Measurements from ENCODE around the gene GMPPB.
"Not testable (repeated sequence)": the region's sequence is repeated elsewhere in the genome, so short reads cannot be mapped to it uniquely, and the experiment has no call there.

GMPPB gene

DNA sequence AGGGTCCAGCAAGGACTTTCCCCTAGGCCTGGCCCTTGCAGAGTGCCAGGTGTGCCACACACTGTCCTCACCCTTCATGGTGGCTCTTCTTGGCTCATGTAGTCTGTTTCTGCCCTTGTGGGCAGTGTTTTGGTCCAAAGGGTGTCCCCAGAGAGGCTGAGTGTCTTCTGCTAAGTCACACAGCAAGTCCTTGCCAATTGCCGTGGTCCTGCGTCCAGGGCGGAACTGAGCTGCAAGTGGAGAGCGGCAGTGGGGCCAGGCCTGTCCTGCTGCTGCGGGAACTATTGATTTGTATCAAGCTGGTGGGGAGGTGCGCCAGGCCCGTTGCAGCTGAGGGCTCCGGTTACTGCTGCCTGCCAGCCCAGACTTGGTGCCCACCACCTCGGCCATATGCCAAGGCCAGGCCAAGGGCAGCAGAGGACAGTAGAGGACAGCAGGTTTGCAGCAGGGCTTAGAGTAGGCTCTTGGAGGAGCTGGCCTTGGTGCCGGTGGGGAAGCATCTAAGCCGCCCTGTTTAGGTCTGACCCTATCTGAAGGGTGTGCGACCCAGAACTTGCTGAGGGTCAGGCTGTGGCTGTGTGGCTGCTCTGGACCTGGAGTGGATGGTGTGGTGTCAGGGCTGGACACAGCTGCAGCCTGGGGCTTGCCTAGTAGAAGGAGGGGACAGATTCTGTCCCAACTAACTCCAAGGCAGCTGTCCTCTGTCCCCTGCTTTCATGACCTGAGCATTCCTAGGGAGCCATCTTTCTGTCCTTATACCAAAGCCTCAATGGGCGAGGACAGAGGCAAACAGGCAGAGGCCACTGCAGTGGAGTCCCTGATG, 8.8 kb downstream of the GMPPB start:
- DNase-seq (ENCODE audit: low read depth in 3 of 3) = no peak

DNA sequence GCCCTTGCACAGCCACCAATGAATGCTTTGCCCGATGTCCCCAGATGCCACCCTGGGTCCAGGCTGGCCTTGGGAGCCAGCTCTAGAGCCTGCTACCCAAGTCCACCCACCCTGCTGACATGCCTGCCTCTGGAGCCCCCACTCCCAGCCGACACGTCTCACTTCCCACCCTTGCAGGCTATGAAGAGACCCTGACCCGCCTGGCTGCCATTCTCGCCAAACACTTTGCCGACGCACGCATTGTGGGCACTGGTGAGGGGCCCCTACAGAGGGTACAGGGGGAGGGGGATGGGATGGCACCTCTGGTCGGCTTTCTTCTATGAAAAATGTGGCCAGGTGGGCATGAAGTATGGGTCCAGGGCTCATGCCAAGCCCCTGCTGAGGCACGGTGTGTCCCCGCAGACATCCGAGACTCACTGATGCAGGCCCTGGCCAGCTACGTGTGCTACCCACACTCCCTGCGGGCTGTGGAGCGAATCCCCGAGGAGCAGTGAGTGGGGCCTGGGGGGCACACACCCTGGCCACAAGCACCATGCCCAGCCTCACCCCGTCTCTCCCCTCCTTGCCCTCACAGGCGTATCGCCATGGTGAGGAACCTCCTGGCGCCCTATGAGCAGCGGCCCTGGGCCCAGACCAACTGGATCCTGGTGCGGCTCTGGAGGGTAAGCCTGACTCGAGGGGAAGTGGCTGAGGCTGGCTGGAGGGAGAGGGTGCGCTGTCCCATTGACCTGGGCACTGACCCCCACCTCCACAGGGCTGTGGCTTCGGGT, 10.2 kb downstream of the GMPPB start:
- DNase-seq (ENCODE audit: low read depth in 3 of 3) = no peak

DNA sequence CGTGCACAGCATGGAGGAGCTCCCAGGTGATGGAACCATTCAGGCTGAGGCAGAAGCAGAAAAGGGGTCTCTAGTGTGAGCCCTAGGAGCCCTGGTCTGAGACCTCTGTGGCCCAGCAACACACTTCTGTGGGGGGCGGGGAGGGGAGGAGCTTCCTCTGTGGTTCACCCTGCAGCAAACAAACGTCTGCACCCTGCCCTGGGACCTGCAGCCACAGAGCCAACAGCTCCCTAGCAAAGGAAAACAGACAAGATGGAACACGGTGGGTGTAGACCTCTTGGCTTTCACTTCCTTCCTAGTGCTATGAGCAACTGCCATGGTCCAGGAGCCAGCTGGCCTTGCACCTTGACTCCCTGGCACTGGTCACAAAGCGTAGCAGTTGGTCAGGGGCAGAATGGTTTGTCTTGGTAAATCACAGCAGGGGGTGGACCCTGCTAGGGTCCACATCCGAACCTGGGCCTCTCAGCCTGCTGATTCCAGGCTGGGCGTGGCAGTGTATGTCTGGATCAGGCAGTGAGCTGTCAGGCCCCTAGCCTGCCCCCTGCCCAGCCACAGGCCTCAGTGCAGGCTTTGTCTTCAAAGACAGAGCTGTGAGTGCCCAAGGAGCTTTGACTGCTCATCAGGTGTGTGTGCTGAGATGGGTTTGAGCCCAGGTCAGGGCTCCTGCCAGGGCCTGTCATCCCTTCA, 11.0 kb downstream of the GMPPB start:
- DNase-seq (ENCODE audit: low read depth in 3 of 3) = no peak

DNA sequence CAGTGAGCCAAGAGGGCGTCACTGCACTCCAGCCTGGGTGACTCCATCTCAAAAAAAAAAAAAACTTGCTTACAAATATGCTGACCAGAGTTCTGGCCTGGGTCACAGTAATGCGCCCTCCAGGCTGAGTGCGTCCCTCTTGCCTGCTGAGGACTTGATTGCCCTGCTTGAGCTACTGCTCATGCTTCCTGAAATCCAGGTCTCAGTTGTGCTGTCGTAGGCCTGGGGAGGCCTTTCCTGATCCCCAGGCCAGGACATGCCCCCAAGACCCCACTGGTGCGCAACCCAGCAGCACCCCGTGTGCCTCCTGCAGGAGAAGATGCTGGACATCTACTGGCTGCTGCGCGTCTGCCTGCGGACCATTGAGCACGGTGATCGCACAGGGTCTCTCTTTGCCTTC, 11.6 kb downstream of the GMPPB start:
- DNase-seq (ENCODE audit: low read depth in 3 of 3) = no peak

DNA sequence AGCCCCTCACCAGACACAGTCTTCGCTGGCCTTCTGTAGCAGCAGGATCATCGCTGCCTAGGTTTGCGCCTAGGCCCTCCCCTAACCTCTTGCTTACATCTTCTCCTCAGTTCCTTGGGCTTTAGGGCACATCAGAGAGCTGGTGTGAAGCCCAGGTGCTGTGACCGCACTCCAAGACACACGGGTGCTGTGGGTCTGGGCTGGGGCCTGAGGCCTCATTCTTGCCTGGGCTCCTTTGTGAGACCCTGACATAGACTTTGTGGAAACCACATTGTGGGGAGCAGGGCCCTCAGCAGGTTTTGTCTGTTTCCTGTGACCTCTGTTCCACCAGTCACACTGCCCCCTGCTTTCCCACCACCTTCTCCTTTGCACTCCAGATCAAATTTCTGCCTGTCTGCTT, 12.3 kb downstream of the GMPPB start:
- DNase-seq (ENCODE audit: low read depth in 3 of 3) = no peak

DNA sequence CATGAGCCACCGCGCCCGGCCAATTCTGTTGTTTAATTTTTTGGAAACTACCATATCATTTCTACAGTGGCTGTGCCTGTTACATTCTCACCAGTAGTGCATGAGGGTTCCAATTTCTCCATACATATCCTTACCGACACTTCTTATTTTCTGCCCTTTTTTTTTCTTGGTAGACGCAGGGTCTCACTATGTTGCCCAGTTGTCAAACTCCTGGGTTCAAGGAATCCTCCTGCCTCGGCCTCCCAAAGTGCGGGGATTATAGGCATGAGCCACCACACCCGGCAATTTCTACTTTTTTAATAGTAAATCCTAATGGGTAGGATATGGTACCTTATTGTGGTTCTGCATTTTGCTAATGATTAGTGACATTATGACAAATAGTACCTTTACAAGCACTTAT, 13.9 kb downstream of the GMPPB start:
- no peak for DNase-seq (ENCODE audit: low read depth in 3 of 3)

DNA sequence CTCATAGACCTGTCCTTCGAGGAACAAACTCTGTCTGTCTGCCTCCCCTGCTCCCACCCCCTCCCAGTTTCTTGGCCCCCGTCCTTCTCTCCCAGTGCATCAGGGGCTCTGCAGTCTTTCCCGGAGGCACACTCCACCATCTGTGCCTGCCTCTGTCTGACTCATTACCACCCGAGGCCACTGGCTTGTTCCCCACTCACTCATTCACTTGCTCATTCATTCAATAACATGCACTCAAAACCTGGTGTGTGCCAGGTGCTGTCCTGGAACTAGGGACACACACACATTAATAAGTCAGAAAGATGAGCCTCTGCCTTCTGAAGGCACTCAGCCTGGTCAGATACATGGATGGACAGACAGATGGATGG, 16.7 kb downstream of the GMPPB start:
- DNase-seq (ENCODE audit: low read depth in 3 of 3) = no peak

DNA sequence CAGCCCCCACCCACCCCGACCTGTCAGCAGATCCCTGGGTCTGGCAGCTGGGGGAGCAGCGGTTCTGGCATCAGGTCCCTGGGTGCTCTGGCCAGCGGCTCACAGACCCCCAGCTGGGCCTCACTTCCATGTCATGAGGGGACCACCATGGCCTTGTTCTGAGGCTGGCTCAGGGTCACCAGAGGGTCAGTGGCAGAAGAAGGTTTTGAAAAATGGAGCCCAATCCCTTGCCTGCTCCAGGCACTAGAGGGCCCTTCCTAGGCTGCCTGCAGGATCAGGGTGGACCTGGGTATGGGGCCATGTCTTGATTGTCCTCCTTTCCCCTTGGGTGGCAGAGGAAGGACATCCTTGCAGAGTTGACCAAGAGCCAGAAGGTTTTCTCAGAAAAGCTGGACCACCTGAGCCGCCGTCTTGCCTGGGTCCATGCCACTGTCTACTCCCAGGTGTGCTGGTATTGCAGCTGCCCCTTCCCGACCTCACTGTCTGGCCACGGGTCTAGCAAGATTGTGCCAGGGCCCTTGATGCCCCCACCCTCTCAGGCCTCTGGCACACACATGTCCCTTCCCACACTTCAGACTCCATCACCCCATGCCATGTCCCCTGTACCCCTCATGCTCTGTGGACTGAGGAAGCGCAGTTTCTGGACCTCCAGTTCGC, 17.2 kb downstream of the GMPPB start:
- DNase-seq (ENCODE audit: low read depth in 3 of 3) = no peak

DNA sequence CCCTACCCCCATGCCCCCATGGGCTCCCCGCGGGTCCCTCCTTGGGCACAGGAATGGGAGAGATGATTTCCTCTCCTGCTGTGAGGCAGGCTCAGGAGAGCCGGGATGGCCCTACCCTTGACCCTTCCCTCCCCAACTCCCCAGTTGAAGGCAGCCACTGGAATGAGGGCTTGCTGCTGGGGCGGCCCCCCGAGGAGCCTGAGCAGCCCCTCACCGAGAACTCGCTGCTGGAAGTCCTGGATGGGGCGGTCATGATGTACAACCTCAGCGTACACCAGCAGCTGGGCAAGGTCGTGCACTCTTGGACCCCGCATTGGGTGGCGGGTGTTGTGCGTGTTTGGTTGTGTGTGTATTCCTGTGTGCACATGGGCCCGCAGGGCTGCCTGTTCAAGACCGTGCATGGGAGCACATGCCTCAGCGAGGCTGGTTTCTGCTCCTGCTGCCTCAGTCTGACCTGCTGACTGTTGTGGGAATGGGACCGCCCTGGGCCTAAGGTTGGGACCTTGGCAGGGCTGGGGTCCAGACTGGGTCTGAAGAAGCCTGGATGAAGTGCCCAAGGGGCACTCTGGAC, 18.3 kb downstream of the GMPPB start:
- DNase-seq (ENCODE audit: low read depth in 3 of 3) = no peak

DNA sequence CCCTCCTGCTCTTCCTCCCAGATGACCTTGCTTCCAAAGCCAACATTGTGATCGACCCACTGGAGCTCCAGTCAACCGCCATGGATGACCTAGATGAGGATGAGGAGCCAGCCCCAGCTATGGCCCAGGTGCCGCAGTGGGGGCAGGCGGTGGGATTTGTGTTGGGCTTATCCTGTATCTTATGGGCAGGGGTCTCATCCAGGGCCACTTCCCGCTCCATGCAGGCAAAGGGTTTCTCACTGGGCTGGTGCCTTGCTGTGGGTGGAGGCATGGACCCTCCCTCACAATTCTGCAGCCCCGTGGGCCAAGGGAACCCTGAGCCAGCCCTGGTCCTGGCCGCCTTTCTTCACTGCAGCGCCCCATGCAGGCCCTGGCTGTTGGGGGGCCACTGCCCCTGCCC, 19.1 kb downstream of the GMPPB start:
- no peak for DNase-seq (ENCODE audit: low read depth in 3 of 3)

DNA sequence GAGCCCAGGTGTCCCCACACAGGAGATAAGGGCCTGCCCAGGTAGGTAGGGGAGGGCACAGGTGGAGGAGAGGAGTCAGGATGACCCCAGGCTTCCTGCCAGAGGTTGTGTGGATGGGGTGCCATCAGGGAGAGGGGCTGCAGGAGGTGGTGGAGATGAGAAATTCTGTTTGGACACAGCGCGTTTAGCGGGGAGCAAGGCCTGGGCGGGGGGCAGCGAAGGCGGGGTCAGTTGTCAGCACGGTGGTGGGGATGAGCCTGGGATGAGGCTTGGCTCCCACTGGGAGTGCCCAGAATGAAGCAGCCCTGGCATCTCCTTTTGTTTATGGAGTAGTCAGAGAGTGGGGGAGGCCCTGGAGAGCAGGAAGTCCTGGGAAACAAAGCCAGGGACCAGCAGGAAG, 19.8 kb downstream of the GMPPB start:
- DNase-seq (ENCODE audit: low read depth in 3 of 3) = no peak

DNA sequence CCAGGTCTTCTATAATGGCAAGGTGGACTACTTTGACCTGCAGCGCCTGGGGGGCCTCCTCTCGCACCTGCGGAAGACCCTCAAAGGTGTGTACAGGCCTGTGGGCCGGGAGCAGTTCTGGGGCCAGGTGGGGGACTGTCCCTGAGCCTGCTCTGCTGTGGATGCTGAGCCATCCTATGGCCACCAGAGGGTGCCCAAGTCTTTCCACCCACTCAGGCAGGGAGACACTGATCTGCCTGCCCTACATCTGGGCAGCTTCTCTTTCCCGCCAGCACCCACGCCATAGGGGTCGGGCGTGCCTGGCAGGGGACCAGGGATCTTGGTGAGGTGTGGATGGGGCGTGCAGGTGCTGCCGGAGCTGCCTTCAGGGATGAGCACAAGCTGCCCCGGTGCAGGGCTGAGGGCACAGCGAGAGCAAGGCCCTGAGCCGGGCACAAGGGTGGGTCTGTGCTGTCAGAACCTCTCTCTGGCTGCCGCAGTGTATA, 20.3 kb downstream of the GMPPB start:
- DNase-seq (ENCODE audit: low read depth in 3 of 3) = peak; percentile 26 to 53 (median 44)

DNA sequence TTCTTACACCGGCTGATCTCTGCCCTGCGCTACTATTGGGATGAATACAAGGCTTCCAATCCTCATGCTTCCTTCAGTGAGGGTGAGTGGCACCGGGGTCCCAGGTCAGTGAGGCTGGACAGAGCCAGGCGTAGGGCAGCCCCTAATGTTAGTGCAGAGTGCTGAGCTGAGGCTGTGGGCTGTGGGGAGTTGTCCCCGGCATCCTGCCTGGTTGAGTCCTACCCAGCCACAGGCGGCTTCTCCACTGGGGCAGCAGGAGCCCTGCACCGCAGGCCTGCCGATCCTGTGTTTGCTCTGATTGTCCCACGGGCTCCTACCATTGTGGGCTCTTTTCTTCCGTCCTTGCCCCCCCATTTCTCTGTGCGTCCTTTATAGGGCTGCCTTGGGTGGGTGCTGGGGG, 21.1 kb downstream of the GMPPB start:
- no peak for DNase-seq (ENCODE audit: low read depth in 3 of 3)

DNA sequence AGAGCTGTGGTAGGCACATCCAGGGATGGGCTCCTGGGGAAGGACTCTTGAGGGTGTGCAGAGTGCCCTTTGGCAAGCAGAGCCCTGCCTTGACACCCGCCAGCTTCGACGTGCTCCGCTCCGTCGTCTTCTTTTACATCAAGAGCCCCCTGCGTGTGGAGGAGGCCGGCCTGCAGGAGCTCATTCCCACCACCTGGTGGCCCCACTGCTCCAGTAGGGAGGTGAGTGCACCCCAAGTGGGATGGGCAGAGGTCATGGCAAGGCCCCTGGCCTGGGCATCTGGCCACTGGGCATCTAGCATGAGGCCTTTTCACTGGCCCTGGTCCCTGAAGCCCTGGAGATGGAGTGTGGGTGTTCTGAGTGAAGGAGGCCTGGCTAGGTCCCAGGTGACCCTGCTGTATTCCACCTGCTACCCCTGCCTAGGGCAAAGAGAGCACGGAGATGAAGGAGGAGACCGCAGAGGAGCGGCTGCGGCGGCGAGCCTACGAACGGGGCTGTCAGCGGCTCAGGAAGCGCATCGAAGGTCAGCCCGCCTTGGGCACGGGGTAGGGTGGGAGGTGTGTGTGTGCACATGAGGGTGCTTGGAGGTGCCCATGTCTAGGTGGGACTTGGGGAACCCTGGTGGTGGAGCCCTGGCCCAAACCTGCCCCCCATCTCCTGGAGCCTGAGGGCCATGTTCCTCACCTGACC, 22.2 kb downstream of the GMPPB start:
- DNase-seq (ENCODE audit: low read depth in 3 of 3) = no peak

DNA sequence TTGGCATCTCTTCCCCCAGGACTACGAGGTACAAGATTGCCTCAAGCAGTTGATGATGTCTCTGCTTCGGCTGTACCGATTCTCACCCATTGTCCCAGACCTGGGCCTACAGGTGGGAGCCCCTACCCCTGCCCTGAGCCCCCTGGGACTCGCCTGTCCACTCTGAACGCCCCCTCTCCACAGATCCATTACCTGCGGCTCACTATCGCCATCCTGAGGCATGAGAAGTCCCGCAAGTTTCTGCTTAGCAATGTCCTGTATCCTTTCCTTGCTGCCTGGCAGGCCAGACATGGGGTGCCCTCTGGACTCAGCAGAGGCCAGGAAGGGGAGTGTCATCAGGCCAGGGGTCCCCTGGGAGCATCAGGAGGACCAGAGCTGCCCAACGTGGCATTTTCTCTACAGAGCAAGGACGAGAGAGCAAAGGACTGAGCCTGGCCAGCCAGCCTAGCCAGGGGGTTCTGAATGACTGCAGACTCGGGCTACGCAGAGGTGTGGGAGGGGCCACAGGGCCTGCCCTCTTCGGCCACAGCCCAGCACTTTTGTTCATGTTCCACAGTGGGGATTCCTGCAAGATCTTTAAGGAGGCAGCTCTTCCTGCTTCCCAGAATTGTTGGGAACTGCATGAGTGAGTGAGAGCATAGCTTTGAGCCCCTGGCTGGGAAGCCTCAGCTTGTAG, 23.2 kb downstream of the GMPPB start:
- DNase-seq (ENCODE audit: low read depth in 3 of 3) = no peak

DNA sequence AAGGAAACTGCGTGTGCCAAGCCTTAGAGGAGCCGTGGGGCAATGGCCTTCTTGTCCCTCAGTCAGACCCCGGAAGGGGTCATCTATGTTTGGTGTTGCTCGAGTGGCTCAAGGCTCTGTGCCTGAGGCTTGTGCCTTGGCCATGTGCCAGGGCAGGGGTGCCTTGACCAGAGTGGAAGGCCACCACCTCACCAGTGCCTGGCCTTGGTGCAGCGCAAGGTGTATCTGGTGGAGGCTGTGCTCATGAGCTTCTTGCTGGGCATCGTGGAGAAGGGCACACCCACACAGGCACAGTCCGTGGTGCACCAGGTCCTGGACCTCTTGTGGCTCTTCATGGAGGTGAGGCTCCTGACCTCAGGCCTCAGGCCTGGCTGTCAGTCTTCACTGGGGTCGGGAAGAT, 23.7 kb downstream of the GMPPB start:
- no peak for DNase-seq (ENCODE audit: low read depth in 3 of 3)

DNA sequence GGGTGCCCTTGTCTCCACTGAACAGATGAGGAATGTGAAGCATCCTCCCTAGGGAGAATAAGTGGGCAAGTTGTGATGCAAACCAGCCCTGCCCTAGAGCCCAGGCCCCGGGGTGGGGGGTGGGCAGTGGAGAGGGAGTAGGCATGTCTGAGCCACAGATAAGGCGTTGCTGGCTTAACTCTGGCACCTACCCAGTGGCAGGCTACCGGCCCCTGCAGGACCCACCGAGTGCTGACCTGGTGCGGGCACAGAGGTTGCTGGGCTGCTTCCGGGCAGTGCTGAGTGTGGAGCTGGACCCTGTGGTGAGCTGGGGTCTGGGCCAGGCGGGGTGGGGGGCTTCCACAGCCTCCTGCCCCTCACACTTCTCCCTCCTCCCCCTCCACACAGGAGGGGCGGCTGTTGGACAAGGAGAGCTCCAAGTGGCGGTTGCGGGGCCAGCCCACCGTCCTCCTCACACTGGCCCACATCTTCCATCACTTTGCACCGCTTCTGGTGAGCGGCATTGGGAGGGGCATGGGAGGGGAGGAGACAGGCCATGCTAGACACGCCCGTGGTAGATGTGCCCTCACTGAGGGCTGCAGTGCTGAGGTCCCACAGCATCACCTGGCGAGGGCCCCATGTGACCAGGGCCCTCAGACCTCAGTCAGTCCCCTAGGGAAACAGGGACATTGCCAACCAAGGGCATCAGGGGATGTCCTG, 24.3 kb downstream of the GMPPB start:
- no peak for DNase-seq (ENCODE audit: low read depth in 3 of 3)

DNA sequence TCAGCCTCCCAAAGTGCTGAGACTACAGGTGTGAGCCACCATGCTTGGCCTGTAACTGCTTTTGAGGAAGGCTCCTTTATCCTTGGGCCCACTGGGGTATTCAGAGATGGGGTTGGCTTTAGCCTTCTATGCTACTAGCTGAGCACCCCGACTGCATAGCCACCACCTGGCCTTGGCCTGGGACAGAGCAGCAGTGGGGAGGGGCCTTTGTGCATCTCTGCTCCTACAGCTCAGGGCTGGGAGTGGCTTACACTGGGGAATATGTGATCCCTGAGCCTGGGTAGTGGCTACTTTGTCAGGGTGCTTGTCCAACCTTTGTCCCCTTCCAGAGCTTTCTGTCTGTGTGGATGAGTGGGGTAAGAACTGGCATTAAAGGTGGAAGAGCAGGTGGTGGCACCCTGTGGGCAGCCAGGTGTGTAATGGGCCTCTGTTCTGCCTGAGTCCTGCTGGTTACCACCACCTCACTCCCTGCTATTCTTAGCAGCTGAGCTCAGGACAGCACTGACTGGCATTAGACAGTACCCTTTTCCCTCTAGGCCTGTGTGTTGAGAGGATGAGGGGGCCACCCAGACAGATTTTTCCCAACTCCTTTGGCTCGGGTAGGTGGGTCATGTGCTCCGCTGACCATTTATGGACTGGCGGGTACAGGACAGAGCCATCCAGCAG, 28.3 kb downstream of the GMPPB start:
- not testable (repeated sequence) for DNase-seq (ENCODE audit: low read depth in 3 of 3)

DNA sequence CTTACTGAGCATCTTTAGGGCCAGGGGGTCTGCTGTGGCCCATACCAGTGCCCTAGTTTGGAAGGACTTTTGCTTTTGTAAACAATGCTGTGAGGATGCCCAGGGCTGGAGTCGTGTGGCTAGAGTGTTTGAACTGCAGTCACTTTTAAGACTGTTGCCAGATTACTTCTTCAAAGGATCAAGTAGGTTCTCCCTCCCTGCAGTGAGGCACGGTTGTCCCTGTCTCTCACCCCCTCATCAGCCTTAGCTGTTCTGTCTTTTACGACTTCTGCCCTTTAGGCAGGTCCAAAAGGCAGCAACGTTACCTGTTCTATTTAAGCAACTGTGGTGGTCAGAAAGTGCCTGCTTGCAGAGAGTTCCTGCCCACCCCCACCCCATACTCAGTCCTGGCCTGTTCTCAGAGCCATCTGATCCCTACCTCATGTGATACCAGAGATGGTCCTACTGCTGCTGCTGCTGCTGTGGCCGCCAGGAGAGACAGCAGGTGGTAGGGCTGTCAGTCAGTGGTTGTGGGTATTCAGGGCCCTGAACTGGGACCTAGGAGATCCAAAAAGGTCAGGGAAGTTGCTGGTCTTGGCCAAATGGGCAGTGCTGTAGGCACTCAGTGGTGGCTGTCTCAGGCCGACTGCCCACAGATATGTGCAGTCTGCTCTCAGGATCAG, 29.2 kb downstream of the GMPPB start:
- DNase-seq (ENCODE audit: low read depth in 3 of 3) = not testable (repeated sequence)

Measured in stimulated activated CD4-positive, alpha-beta T cell treated with anti-CD3 and anti-CD28 coated beads, TNF-alpha, amount 100 ng/mL, for 24 hours (primary cell).